H1 (cell line): Measurements from ENCODE around the gene GSK3B. TPM values are rescaled to one million over a fixed set of nuclear protein-coding genes. Genes with fewer than 3 reads are reported as not detected.

ENCODE experiments used
- CTCF ChIA-PET: fragments of 300-600 bp; sonication (Branson Sonifier 250); formaldehyde crosslinking; loops from one replicate; lab custom pipeline; 2021; ENCODE audit not compliant: partially characterized antibody; lab: Charles Lee
- POLR2A ChIA-PET: fragments of 300-600 bp; sonication (Branson Sonifier 250); formaldehyde crosslinking; loops from one replicate; lab custom pipeline; 2021; ENCODE audit warnings: inconsistent platforms; ENCODE audit not compliant: partially characterized antibody; lab: Charles Lee
- DNase-seq, 2 experiments: peaks; one replicate each; pipeline versions ENCODE4 v3.0.0 to v3.0.0-alpha.2; 2010 to 2022; ENCODE audit warnings: low spot score in 2 of 2, low read depth in 1 of 2, mixed read lengths in 1 of 2
- FAIRE-seq: peaks from 2 replicates; lab custom pipeline; 2011; peaks lifted over from hg19 to GRCh38; lab: Jason Lieb, UNC
- H2AFZ ChIP-seq: 2 replicates; pipeline ENCODE4 v1.8.1; 2012; ENCODE audit warnings: low read length, inconsistent platforms
- H2AK5ac ChIP-seq: 2 replicates; pipeline ENCODE4 v1.6.1; 2013; ENCODE audit warnings: low read depth, low read length
- H2BK120ac ChIP-seq: replicated peaks from 2 replicates; pipeline ENCODE3; 2013; ENCODE audit warnings: low read depth, low read length, inconsistent platforms
- H2BK12ac ChIP-seq: 2 replicates; pipeline ENCODE4 v1.6.1; 2013; ENCODE audit warnings: low read depth, low read length
- H2BK15ac ChIP-seq: 2 replicates; pipeline ENCODE4 v1.6.1; 2013; ENCODE audit warnings: low read length
- H2BK20ac ChIP-seq: 2 replicates; pipeline ENCODE4 v1.6.1; 2013; ENCODE audit warnings: low read length
- H2BK5ac ChIP-seq: 2 replicates; pipeline ENCODE4 v1.6.1; 2013; ENCODE audit warnings: low read depth, low read length
- H3K14ac ChIP-seq: 2 replicates; pipeline ENCODE4 v1.6.1; 2013; ENCODE audit warnings: inconsistent platforms; ENCODE audit not compliant: insufficient read length
- H3K18ac ChIP-seq: 2 replicates; pipeline ENCODE4 v1.6.1; 2013; ENCODE audit warnings: low read length; ENCODE audit errors: extremely low read depth
- H3K23ac ChIP-seq: 2 replicates; pipeline ENCODE4 v1.6.1; 2013; ENCODE audit warnings: inconsistent platforms; ENCODE audit not compliant: insufficient read length
- H3K23me2 ChIP-seq: 2 replicates; pipeline ENCODE4 v1.6.1; 2013; ENCODE audit warnings: low read depth, low read length
- H3K27ac ChIP-seq: 2 replicates; pipeline ENCODE4 v1.6.1; 2011; ENCODE audit warnings: low read depth, low read length, inconsistent platforms
- H3K27me3 ChIP-seq, 4 experiments: replicated peaks in 1 of 4; 1 replicate in 1 of 4; 2 replicates in 3 of 4; pipeline versions ENCODE4 v1.6.1 to v1.8.1; 2011 to 2013; ENCODE audit warnings: low read length in 3 of 4, mild to moderate bottlenecking in 3 of 4, inconsistent platforms in 2 of 4, mixed read lengths in 2 of 4, moderate library complexity in 1 of 4; ENCODE audit not compliant: control insufficient read depth in 3 of 4, insufficient read depth in 3 of 4; ENCODE audit errors: extremely low read depth in 1 of 4
- H3K36me3 ChIP-seq, 4 experiments: 2 replicates each; pipeline versions ENCODE4 v1.6.1 to v1.8.1; 2011 to 2013; ENCODE audit warnings: mild to moderate bottlenecking in 4 of 4, low read length in 3 of 4, moderate library complexity in 2 of 4, control low read depth in 1 of 4, inconsistent platforms in 1 of 4; ENCODE audit not compliant: insufficient read depth in 4 of 4, control insufficient read depth in 2 of 4
- H3K4ac ChIP-seq: replicated peaks from 2 replicates; pipeline ENCODE3; 2013; ENCODE audit warnings: low read length, low read depth, mixed read lengths, inconsistent platforms; ENCODE audit not compliant: insufficient read length
- H3K4me1 ChIP-seq, 4 experiments: replicated peaks in 1 of 4; 1 replicate in 1 of 4; 2 replicates in 3 of 4; pipeline versions ENCODE4 v1.6.1 to v1.8.1; 2011 to 2013; ENCODE audit warnings: low read length in 3 of 4, inconsistent platforms in 2 of 4, mixed read lengths in 1 of 4; ENCODE audit not compliant: insufficient read depth in 4 of 4, control insufficient read depth in 3 of 4
- H3K4me2 ChIP-seq, 2 experiments: 2 replicates each; pipeline versions ENCODE4 v1.6.1 to v1.8.1; 2011 to 2013; ENCODE audit warnings: low read depth in 2 of 2, low read length in 2 of 2, control low read depth in 1 of 2, inconsistent platforms in 1 of 2, mild to moderate bottlenecking in 1 of 2; ENCODE audit not compliant: insufficient read depth in 1 of 2
- H3K4me3 ChIP-seq, 4 experiments: fragments of 200-600, 300-600 bp in 1 of 4; sonication (generic), shearing (Covaris generic), sonication (Bioruptor Twin) in 1 of 4; 2 replicates each; pipeline versions ENCODE4 v1.5.1 to v1.8.1; 2011 to 2016; ENCODE audit warnings: low read length in 4 of 4, low read depth in 3 of 4, control low read depth in 2 of 4, inconsistent platforms in 2 of 4, mild to moderate bottlenecking in 2 of 4, mixed read lengths in 1 of 4, moderate library complexity in 1 of 4; ENCODE audit not compliant: insufficient read depth in 2 of 4; ENCODE audit errors: extremely low read depth in 1 of 4
- H3K56ac ChIP-seq: replicated peaks from 2 replicates; pipeline ENCODE3; 2013; ENCODE audit warnings: low read depth, mild to moderate bottlenecking, mixed read lengths, low read length, inconsistent platforms; ENCODE audit not compliant: insufficient read length
- H3K79me1 ChIP-seq: 2 replicates; pipeline ENCODE4 v1.6.1; 2013; ENCODE audit warnings: low read depth, low read length, control low read depth
- H3K79me2 ChIP-seq, 2 experiments: 2 replicates each; pipeline versions ENCODE4 v1.6.1 to v1.8.1; 2012 to 2013; ENCODE audit warnings: low read length in 2 of 2, mild to moderate bottlenecking in 2 of 2, inconsistent platforms in 1 of 2; ENCODE audit not compliant: insufficient read depth in 2 of 2, control insufficient read depth in 1 of 2
- H3K9ac ChIP-seq, 4 experiments: replicated peaks in 1 of 4; 1 replicate in 1 of 4; 2 replicates in 3 of 4; pipeline versions ENCODE4 v1.6.1 to v1.8.1; 2011 to 2013; ENCODE audit warnings: low read depth in 3 of 4, low read length in 3 of 4, control low read depth in 2 of 4, mild to moderate bottlenecking in 2 of 4, moderate library complexity in 2 of 4, inconsistent platforms in 1 of 4; ENCODE audit errors: extremely low read depth in 1 of 4
- H3K9me3 ChIP-seq, 2 experiments: 2 replicates each; pipeline versions ENCODE4 v1.6.1 to v1.8.1; 2012 to 2013; ENCODE audit warnings: mild to moderate bottlenecking in 2 of 2, moderate library complexity in 2 of 2, control low read depth in 1 of 2, inconsistent platforms in 1 of 2, low read depth in 1 of 2, low read length in 1 of 2, mixed read lengths in 1 of 2; ENCODE audit not compliant: insufficient read depth in 2 of 2
- H4K20me1 ChIP-seq, 2 experiments: replicated peaks in 1 of 2; 2 replicates each; pipeline versions ENCODE3 to v1.8.1; 2011 to 2013; ENCODE audit warnings: inconsistent platforms in 2 of 2, low read length in 2 of 2, mild to moderate bottlenecking in 1 of 2; ENCODE audit not compliant: insufficient read depth in 2 of 2, control insufficient read depth in 1 of 2
- H4K5ac ChIP-seq: 2 replicates; pipeline ENCODE4 v1.6.1; 2013; ENCODE audit warnings: low read length, low read depth, mixed read lengths, inconsistent platforms; ENCODE audit not compliant: insufficient read length
- H4K8ac ChIP-seq: 2 replicates; pipeline ENCODE4 v1.8.0; 2013; ENCODE audit warnings: mild to moderate bottlenecking, moderate library complexity, low read length, inconsistent platforms; ENCODE audit not compliant: insufficient read depth; ENCODE audit errors: extremely low read depth
- H4K91ac ChIP-seq: replicated peaks from 2 replicates; pipeline ENCODE3; 2013; ENCODE audit warnings: low read length, mixed read lengths, inconsistent platforms; ENCODE audit not compliant: insufficient read length
- CBX5 ChIP-seq: fragments of 300-800, 300-1000 bp; sonication (generic); IDR thresholded peaks from 2 replicates; pipeline ENCODE4 v1.7.1; 2016; ENCODE audit warnings: antibody characterized with exemption, low read length, low read depth
- EP300 ChIP-seq, 2 experiments: IDR thresholded peaks; 1 replicate in 1 of 2; 2 replicates in 1 of 2; pipeline ENCODE4 v1.6.1; 2011 to 2012; ENCODE audit warnings: low read depth in 2 of 2, low read length in 2 of 2, mild to moderate bottlenecking in 2 of 2, borderline replicate concordance in 1 of 2, inconsistent platforms in 1 of 2, moderate library complexity in 1 of 2
- FOSL1 ChIP-seq: IDR thresholded peaks from 2 replicates; pipeline ENCODE4 v1.6.1; 2011; ENCODE audit warnings: mild to moderate bottlenecking, low read depth, low read length, moderate library complexity; ENCODE audit not compliant: insufficient read depth
- GTF2F1 ChIP-seq: IDR thresholded peaks from 2 replicates; pipeline ENCODE4 v1.6.1; 2012; ENCODE audit warnings: low read depth, low read length, improper control_type of control experiment, borderline replicate concordance
- RFX5 ChIP-seq: IDR thresholded peaks from 2 replicates; pipeline ENCODE4 v1.6.1; 2011; ENCODE audit warnings: low read depth, low read length, improper control_type of control experiment, borderline replicate concordance
- SP1 ChIP-seq: IDR thresholded peaks from 2 replicates; pipeline ENCODE4 v1.6.1; 2011; ENCODE audit warnings: low read depth, low read length
- TEAD4 ChIP-seq: IDR thresholded peaks from 2 replicates; pipeline ENCODE4 v1.6.1; 2012; ENCODE audit warnings: low read depth, low read length, inconsistent platforms, mixed read lengths
- YY1 ChIP-seq: IDR thresholded peaks from 2 replicates; pipeline ENCODE4 v1.6.1; 2011; ENCODE audit warnings: low read depth, mild to moderate bottlenecking, low read length
- ZNF274 ChIP-seq: IDR thresholded peaks from 2 replicates; pipeline ENCODE4 v1.7.0; 2012; ENCODE audit warnings: low read length, borderline replicate concordance; ENCODE audit errors: extremely low read depth
- WGBS, 2 experiments: shearing (Covaris generic) in 1 of 2; methylation state at CpG; one replicate each; pipeline versions ENCODE4 v1.1.6 to v1.1.7; 2013 to 2015; ENCODE audit warnings: low lambda C conversion rate in 2 of 2, mixed read lengths in 2 of 2, inconsistent platforms in 1 of 2, low coverage in 1 of 2, missing lambda C conversion rate in 1 of 2; ENCODE audit not compliant: insufficient replicate concordance in 2 of 2, insufficient coverage in 1 of 2, insufficient read length in 1 of 2; ENCODE audit errors: extremely low coverage in 1 of 2, missing lambda C conversion rate in 1 of 2; 5-methylcytosine and 5-hydroxymethylcytosine counted together
- polyA plus RNA-seq, 7 experiments: library from polyadenylated mRNA; depleted of rRNA in 3 of 7; stranded (reverse) in 5 of 7; unstranded in 2 of 7; fragments of >200 nt in 5 of 7; fragments of 200-250 nt in 2 of 7; gene quantifications; 1 replicate in 5 of 7; 2 replicates in 1 of 7; 4 replicates in 1 of 7; pipeline versions ENCODE4 v1.2.1 to v1.2.3, GENCODE V29; 2011 to 2013; ENCODE audit warnings: missing spikeins in 2 of 7, mixed read lengths in 2 of 7
- total RNA-seq: library from RNA; stranded (reverse); fragmentation: NEBNext Ultra II Directional; extraction: Animal tissue kit (Norgen Biotek cat#: 25700); gene quantifications from 2 replicates; pipeline ENCODE4 v1.2.1, GENCODE V29; 2021

GSK3B gene
- total and polyA plus RNA-seq, 2 of the 8 experiments (the other 6 are each of a cell fraction or from before 2014, with no cell fraction given) = 24.2 to 50.7 TPM

- no peak for TF ChIP-seq RFX5
- no peak for TF ChIP-seq TEAD4
- no peak for TF ChIP-seq GTF2F1
- no peak for TF ChIP-seq YY1
- no peak for TF ChIP-seq EP300 (IDR thresholded peaks at IDR 0.05; ENCODE audit: borderline replicate concordance in 1 of 2, low read depth in 2 of 2, low read length in 2 of 2)
- TF ChIP-seq ZNF274 = no peak
- no peak for TF ChIP-seq CBX5
- no peak for TF ChIP-seq SP1
- TF ChIP-seq FOSL1 = no peak
- Histone ChIP-seq H3K23me2 (no peaks in the 10 kb centered on the region), H2BK15ac (no peak overlapping the region), H3K27me3 (no peaks in the 10 kb centered on the region), H3K27ac (no peak overlapping the region), H4K8ac (no peak overlapping the region), H4K20me1 (no peaks in the 10 kb centered on the region), H3K4me2 (no peak overlapping the region), H2BK20ac (no peak overlapping the region), H3K4ac (no peak overlapping the region), H3K9ac (no peak overlapping the region), H2AFZ (no peak overlapping the region), H2BK12ac (no peak overlapping the region), H3K79me1 (no peaks in the 10 kb centered on the region), H4K91ac (no peak overlapping the region), H3K4me1 (no peaks in the 10 kb centered on the region), H3K18ac (no peak overlapping the region), H4K5ac (no peak overlapping the region), H3K23ac (no peak overlapping the region), H3K9me3 (0 out of 4 replicates have a peak, but pooled peaks cover 0 to 2% of the 10 kb centered on the region in 2 experiments), H2BK120ac (no peak overlapping the region), H3K79me2 (no peaks in the 10 kb centered on the region), H3K36me3 (no peaks in the 10 kb centered on the region), H3K14ac (no peak overlapping the region), H2AK5ac (no peak overlapping the region), H3K4me3 (no peak overlapping the region), H3K56ac (no peak overlapping the region), H2BK5ac (no peak overlapping the region)
- ChIA-PET CTCF (no interaction called here), POLR2A (interaction anchor here (0.7 to 2.8 kb wide), 4 partner anchors 9 to 17 kb away, joined by 3 to 8 read pairs (median 4); no protein-coding TSS in a partner anchor)
- no peak for FAIRE-seq
- no peak for DNase-seq
- WGBS, 2 experiments = 100% methylated on average over 1 of the region's 1 CpG; no CpG with 5 or more reads in 1 of the 2 experiments
Observed at GRCh38 chr3:120111898-120112297, 17.7 kb upstream of the GSK3B start.
